Keratinocyte (primary cell): ENCODE results near the gene FADS3. TPM values are rescaled to one million over a fixed set of nuclear protein-coding genes. Genes with fewer than 3 reads are reported as not detected.

ENCODE experiments used
- DNase-seq: peaks from one replicate; pipeline ENCODE4 v3.0.0-alpha.2; 2011; ENCODE audit warnings: low read depth, missing footprints, low spot score
- FAIRE-seq: peaks from 2 replicates; lab custom pipeline; 2011; peaks lifted over from hg19 to GRCh38; lab: Jason Lieb, UNC
- H2AFZ ChIP-seq: 2 replicates; pipeline ENCODE4 v1.6.0; 2012; ENCODE audit warnings: low read length, control low read depth, inconsistent platforms; ENCODE audit not compliant: control insufficient read depth
- H3K27ac ChIP-seq: 2 replicates; pipeline ENCODE4 v1.5.1; 2011; ENCODE audit warnings: low read length; ENCODE audit not compliant: control insufficient read depth, insufficient read depth
- H3K27me3 ChIP-seq: 3 replicates; pipeline ENCODE4 v1.6.0; 2011; ENCODE audit warnings: low read length; ENCODE audit not compliant: control insufficient read depth, insufficient read depth; ENCODE audit errors: extremely low read depth
- H3K36me3 ChIP-seq, 2 experiments: 2 replicates in 1 of 2; 3 replicates in 1 of 2; pipeline ENCODE4 v1.5.1; 2011; ENCODE audit warnings: low read length in 2 of 2, mild to moderate bottlenecking in 1 of 2; ENCODE audit not compliant: control insufficient read depth in 2 of 2, insufficient read depth in 2 of 2; ENCODE audit errors: extremely low read depth in 1 of 2
- H3K4me1 ChIP-seq: 3 replicates; pipeline ENCODE4 v1.5.1; 2011; ENCODE audit warnings: low read length; ENCODE audit not compliant: control insufficient read depth, insufficient read depth; ENCODE audit errors: extremely low read depth
- H3K4me2 ChIP-seq: 3 replicates; pipeline ENCODE4 v1.6.0; 2011; ENCODE audit warnings: low read depth, low read length; ENCODE audit not compliant: control insufficient read depth, insufficient read depth; ENCODE audit errors: extremely low read depth
- H3K4me3 ChIP-seq, 3 experiments: fragments of 200-600 bp in 1 of 3; sonication (generic) in 1 of 3; 2 replicates in 2 of 3; 3 replicates in 1 of 3; pipeline ENCODE4 v1.5.1; 2011 to 2016; ENCODE audit warnings: low read length in 3 of 3, mild to moderate bottlenecking in 3 of 3, control low read depth in 2 of 3, inconsistent platforms in 1 of 3, low read depth in 1 of 3, mixed read lengths in 1 of 3, mixed run types in 1 of 3, moderate library complexity in 1 of 3; ENCODE audit not compliant: control insufficient read depth in 2 of 3, insufficient read depth in 2 of 3; ENCODE audit errors: extremely low read depth in 1 of 3
- H3K79me2 ChIP-seq: 2 replicates; pipeline ENCODE4 v1.6.0; 2012; ENCODE audit warnings: low read length; ENCODE audit not compliant: control insufficient read depth, insufficient read depth
- H3K9ac ChIP-seq: 3 replicates; pipeline ENCODE4 v1.6.0; 2011; ENCODE audit warnings: low read length; ENCODE audit not compliant: control insufficient read depth, insufficient read depth; ENCODE audit errors: extremely low read depth
- H3K9me1 ChIP-seq: 3 replicates; pipeline ENCODE4 v1.6.0; 2011; ENCODE audit warnings: low read length; ENCODE audit not compliant: control insufficient read depth, insufficient read depth; ENCODE audit errors: extremely low read depth
- H3K9me3 ChIP-seq: 2 replicates; pipeline ENCODE4 v1.5.1; 2012; ENCODE audit warnings: low read depth, low read length; ENCODE audit not compliant: control insufficient read depth
- H4K20me1 ChIP-seq: 3 replicates; pipeline ENCODE4 v1.6.0; 2011; ENCODE audit warnings: low read length; ENCODE audit not compliant: control insufficient read depth, insufficient read depth; ENCODE audit errors: extremely low read depth
- EZH2 ChIP-seq: IDR thresholded peaks from one replicate; pipeline ENCODE4 v1.6.1; 2012; ENCODE audit warnings: inconsistent platforms, mild to moderate bottlenecking, low read length, moderate library complexity
- dilution Hi-C: fragments of 300-500 bp; cut with MboI; formaldehyde crosslinking; loops from one replicate; pipeline ENCODE4 v1.7.0; 2020; ENCODE audit warnings: low sequenced_read_pairs; ENCODE audit not compliant: extremely low pct_ligation_motif_present
- polyA plus RNA-seq, 5 experiments: library from polyadenylated mRNA; depleted of rRNA in 3 of 5; stranded (reverse) in 3 of 5; stranded (forward) in 1 of 5; unstranded in 1 of 5; fragments of >200 nt; gene quantifications; 1 replicate in 1 of 5; 2 replicates in 3 of 5; 3 replicates in 1 of 5; pipeline versions ENCODE4 v1.2.1 to v1.2.3, GENCODE V29; 2011 to 2012; ENCODE audit warnings: missing spikeins in 2 of 5, low read depth in 1 of 5, low replicate concordance in 1 of 5
- TF ChIP-seq, protein P1 (sequence below), 3 experiments: IDR thresholded peaks in 1 of 3; conservative IDR thresholded peaks in 1 of 3; optimal IDR thresholded peaks in 1 of 3; 2 replicates in 2 of 3; 3 replicates in 1 of 3; pipeline versions ENCODE3 to v1.5.1; 2011; ENCODE audit warnings: low read length in 3 of 3, mild to moderate bottlenecking in 3 of 3, moderate library complexity in 2 of 3, control low read depth in 1 of 3, inconsistent platforms in 1 of 3; ENCODE audit not compliant: insufficient read depth in 2 of 3; ENCODE audit errors: extremely low read depth in 1 of 3

Gene FADS3
- polyA plus RNA-seq, 1 donor (not counting 4 experiments of a cell fraction or from before 2014, with no cell fraction given): 33.9 TPM

DNA sequence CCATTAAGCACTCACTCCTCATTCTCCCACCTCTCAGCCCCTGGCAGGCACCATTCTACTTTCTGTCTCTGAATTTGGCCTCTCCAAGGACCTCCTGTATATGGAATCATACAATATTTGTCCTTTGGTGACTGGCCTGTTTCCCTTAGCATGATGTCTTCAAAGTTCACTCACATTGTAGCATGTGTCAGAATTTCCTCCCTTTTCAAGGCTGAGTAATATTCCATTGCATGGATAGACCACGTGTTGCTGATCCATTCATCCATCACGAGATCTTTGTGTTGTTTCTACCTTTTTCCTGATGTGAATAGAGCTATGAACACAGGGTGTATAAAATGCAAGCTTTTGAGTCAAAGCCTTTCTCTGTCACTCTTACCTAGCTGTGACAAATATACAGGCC, 51.6 kb downstream of the FADS3 start:
- Histone ChIP-seq H3K4me3 (no peak overlapping the region), H3K9me3 (no peaks in the 10 kb centered on the region), H3K9ac (no peak overlapping the region), H4K20me1 (no peaks in the 10 kb centered on the region), H3K79me2 (no peaks in the 10 kb centered on the region), H3K27ac (no peak overlapping the region), H2AFZ (no peak overlapping the region), H3K27me3 (no peaks in the 10 kb centered on the region), H3K4me1 (no peaks in the 10 kb centered on the region), H3K4me2 (no peak overlapping the region), H3K36me3 (peaks cover 32 to 45% of the 10 kb centered on the region in 2 experiments), H3K9me1 (no peaks in the 10 kb centered on the region)
- FAIRE-seq (no peak), DNase-seq (no peak)
- dilution Hi-C loops: no loop called here
- TF ChIP-seq EZH2: no peak
- TF ChIP-seq, protein P1, sequence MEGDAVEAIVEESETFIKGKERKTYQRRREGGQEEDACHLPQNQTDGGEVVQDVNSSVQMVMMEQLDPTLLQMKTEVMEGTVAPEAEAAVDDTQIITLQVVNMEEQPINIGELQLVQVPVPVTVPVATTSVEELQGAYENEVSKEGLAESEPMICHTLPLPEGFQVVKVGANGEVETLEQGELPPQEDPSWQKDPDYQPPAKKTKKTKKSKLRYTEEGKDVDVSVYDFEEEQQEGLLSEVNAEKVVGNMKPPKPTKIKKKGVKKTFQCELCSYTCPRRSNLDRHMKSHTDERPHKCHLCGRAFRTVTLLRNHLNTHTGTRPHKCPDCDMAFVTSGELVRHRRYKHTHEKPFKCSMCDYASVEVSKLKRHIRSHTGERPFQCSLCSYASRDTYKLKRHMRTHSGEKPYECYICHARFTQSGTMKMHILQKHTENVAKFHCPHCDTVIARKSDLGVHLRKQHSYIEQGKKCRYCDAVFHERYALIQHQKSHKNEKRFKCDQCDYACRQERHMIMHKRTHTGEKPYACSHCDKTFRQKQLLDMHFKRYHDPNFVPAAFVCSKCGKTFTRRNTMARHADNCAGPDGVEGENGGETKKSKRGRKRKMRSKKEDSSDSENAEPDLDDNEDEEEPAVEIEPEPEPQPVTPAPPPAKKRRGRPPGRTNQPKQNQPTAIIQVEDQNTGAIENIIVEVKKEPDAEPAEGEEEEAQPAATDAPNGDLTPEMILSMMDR (optimal IDR thresholded peaks at IDR 0.05 in 1 of 3, IDR thresholded peaks at IDR 0.05 in 1 of 3, conservative IDR thresholded peaks at IDR 0.05 in 1 of 3; ENCODE audit: extremely low read depth in 1 of 3, insufficient read depth in 2 of 3, low read length in 3 of 3): no peak

DNA sequence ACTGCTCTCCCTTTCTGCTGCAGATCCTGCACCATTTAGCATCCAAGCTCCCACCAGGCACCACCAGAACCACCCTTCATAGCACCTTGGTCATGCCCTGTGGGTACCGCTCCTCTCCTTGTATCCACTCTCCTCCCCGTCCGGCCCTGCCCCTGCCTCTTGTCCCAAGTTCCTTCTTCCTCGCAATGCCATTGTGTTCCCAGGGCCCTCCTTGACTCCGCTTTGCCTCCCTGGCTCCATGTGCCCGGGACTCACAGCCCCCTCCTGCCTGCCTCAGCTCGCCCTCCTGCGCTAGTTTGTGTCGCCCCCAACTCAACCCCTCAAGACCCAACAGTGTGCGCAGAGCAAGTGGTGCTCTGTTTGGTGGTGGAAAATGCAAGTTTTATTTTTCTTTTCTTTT, 52.4 kb downstream of the FADS3 start:
- Histone ChIP-seq H3K4me3 (no peak overlapping the region), H4K20me1 (no peaks in the 10 kb centered on the region), H3K27ac (no peak overlapping the region), H3K36me3 (peaks cover 32 to 48% of the 10 kb centered on the region in 2 experiments), H3K79me2 (peaks cover 6% of the 10 kb centered on the region), H3K4me2 (no peak overlapping the region), H2AFZ (no peak overlapping the region), H3K27me3 (no peaks in the 10 kb centered on the region), H3K9me1 (no peaks in the 10 kb centered on the region), H3K9me3 (no peaks in the 10 kb centered on the region), H3K9ac (no peak overlapping the region), H3K4me1 (peaks cover 5% of the 10 kb centered on the region)
- DNase-seq (no peak), FAIRE-seq (no peak)
- TF ChIP-seq EZH2: no peak
- TF ChIP-seq, protein P1 (optimal IDR thresholded peaks at IDR 0.05 in 1 of 3, IDR thresholded peaks at IDR 0.05 in 1 of 3, conservative IDR thresholded peaks at IDR 0.05 in 1 of 3; ENCODE audit: extremely low read depth in 1 of 3, insufficient read depth in 2 of 3, low read length in 3 of 3): no peak
- dilution Hi-C loops: no loop called here
